Fibroblast of lung (primary cell): ENCODE results near the gene VWDE. TPM values are rescaled to one million over a fixed set of nuclear protein-coding genes. Genes with fewer than 3 reads are reported as not detected.

Experiments used
- DNase-seq, 2 donors: peaks; one replicate each; pipeline versions ENCODE4 v3.0.0 to v3.0.0-alpha.2; 2010; ENCODE audit warnings: low read depth in 2 of 2
- H2AFZ ChIP-seq: 2 replicates; pipeline ENCODE4 v1.5.1; 2012; ENCODE audit warnings: low read length, control low read depth, inconsistent platforms
- H3K27ac ChIP-seq: 2 replicates; pipeline ENCODE4 v1.5.1; 2011; ENCODE audit warnings: low read length, control low read depth; ENCODE audit not compliant: insufficient read depth
- H3K27me3 ChIP-seq: 2 replicates; pipeline ENCODE4 v1.5.1; 2011; ENCODE audit warnings: mild to moderate bottlenecking, low read length; ENCODE audit not compliant: control insufficient read depth, insufficient read depth
- H3K36me3 ChIP-seq: 2 replicates; pipeline ENCODE4 v1.5.1; 2011; ENCODE audit warnings: low read length; ENCODE audit not compliant: control insufficient read depth, insufficient read depth
- H3K4me1 ChIP-seq: 2 replicates; pipeline ENCODE4 v1.5.1; 2011; ENCODE audit warnings: low read length; ENCODE audit not compliant: control insufficient read depth, insufficient read depth; ENCODE audit errors: extremely low read depth
- H3K4me2 ChIP-seq: 2 replicates; pipeline ENCODE4 v1.5.1; 2011; ENCODE audit warnings: low read length, control low read depth; ENCODE audit not compliant: insufficient read depth; ENCODE audit errors: extremely low read depth
- H3K4me3 ChIP-seq, 4 experiments: fragments of 200-600 bp in 1 of 4; sonication (generic) in 1 of 4; replicated peaks in 1 of 4; 2 replicates each; pipeline ENCODE4 v1.5.1; 2011 to 2016; ENCODE audit warnings: low read length in 4 of 4, low read depth in 3 of 4, mild to moderate bottlenecking in 3 of 4, control low read depth in 2 of 4, inconsistent platforms in 1 of 4, mixed read lengths in 1 of 4; ENCODE audit not compliant: insufficient read depth in 1 of 4; ENCODE audit errors: control extremely low read depth in 1 of 4
- H3K79me2 ChIP-seq: 2 replicates; pipeline ENCODE4 v1.5.1; 2012; ENCODE audit warnings: mild to moderate bottlenecking, low read length, inconsistent platforms; ENCODE audit not compliant: control insufficient read depth, insufficient read depth
- H3K9ac ChIP-seq: 2 replicates; pipeline ENCODE4 v1.5.1; 2011; ENCODE audit warnings: mild to moderate bottlenecking, low read length, control low read depth; ENCODE audit not compliant: insufficient read depth
- H3K9me3 ChIP-seq: 2 replicates; pipeline ENCODE4 v1.5.1; 2012; ENCODE audit warnings: low read depth, low read length; ENCODE audit not compliant: control insufficient read depth, insufficient read depth
- H4K20me1 ChIP-seq: 2 replicates; pipeline ENCODE4 v1.5.1; 2011; ENCODE audit warnings: low read length; ENCODE audit not compliant: control insufficient read depth, insufficient read depth; ENCODE audit errors: extremely low read depth
- CTCF ChIP-seq, 2 donors: IDR thresholded peaks in 1 of 2; conservative IDR thresholded peaks in 1 of 2; 1 replicate in 1 of 2; 2 replicates in 1 of 2; pipeline ENCODE4 v1.5.1; 2011 to 2012; ENCODE audit warnings: low read length in 2 of 2, control low read depth in 1 of 2, inconsistent platforms in 1 of 2, low read depth in 1 of 2, mild to moderate bottlenecking in 1 of 2
- EZH2 ChIP-seq: IDR thresholded peaks from 2 replicates; pipeline ENCODE4 v1.5.1; 2012; ENCODE audit warnings: low read length, control low read depth, mild to moderate bottlenecking; ENCODE audit errors: missing control alignments
- polyA plus RNA-seq, 2 donors: library from polyadenylated mRNA; depleted of rRNA in 1 of 2; stranded (reverse) in 1 of 2; unstranded in 1 of 2; fragments of >200 nt; gene quantifications; 2 replicates each; pipeline ENCODE4 v1.2.1, GENCODE V29; 2011 to 2012; ENCODE audit warnings: missing spikeins in 1 of 2
- total RNA-seq: library from RNA; depleted of rRNA; stranded (reverse); fragments of >200 nt; gene quantifications from 2 replicates; pipeline ENCODE4 v1.2.1, GENCODE V29; 2014

The VWDE gene
- total and polyA plus RNA-seq, 2 donors (not counting 1 experiment from before 2014, with no cell fraction given), result 0.09 to 0.17 TPM

- H3K4me1 ChIP-seq, result peaks cover 2% of the 10 kb centered on the region
- no peak overlapping the region for H3K4me2 ChIP-seq
- no peak overlapping the region for H2AFZ ChIP-seq
- DNase-seq, result no peak
- no peak for TF ChIP-seq CTCF (conservative IDR thresholded peaks at IDR 0.05 in 1 of 2, IDR thresholded peaks at IDR 0.05 in 1 of 2; ENCODE audit: low read depth in 1 of 2, low read length in 2 of 2)
- no peak for TF ChIP-seq EZH2
- H3K9ac ChIP-seq, result no peak overlapping the region
- no peaks in the 10 kb centered on the region for H3K9me3 ChIP-seq
- no peaks in the 10 kb centered on the region for H4K20me1 ChIP-seq
- no peaks in the 10 kb centered on the region for H3K79me2 ChIP-seq
- H3K36me3 ChIP-seq, result no peaks in the 10 kb centered on the region
- no peak overlapping the region for H3K27ac ChIP-seq
- no peak overlapping the region for H3K4me3 ChIP-seq
- no peaks in the 10 kb centered on the region for H3K27me3 ChIP-seq
Measured at GRCh38 chr7:12425311-12425710, 21.6 kb upstream of the VWDE start.

- no peak overlapping the region for H2AFZ ChIP-seq
- no peaks in the 10 kb centered on the region for H4K20me1 ChIP-seq
- TF ChIP-seq CTCF (conservative IDR thresholded peaks at IDR 0.05 in 1 of 2, IDR thresholded peaks at IDR 0.05 in 1 of 2; ENCODE audit: low read depth in 1 of 2, low read length in 2 of 2), result no peak
- no peak for TF ChIP-seq EZH2
- H3K9ac ChIP-seq, result no peak overlapping the region
- H3K27me3 ChIP-seq, result no peaks in the 10 kb centered on the region
- no peak overlapping the region for H3K27ac ChIP-seq
- H3K79me2 ChIP-seq, result no peaks in the 10 kb centered on the region
- peaks cover 2% of the 10 kb centered on the region for H3K4me1 ChIP-seq
- no peak overlapping the region for H3K4me3 ChIP-seq
- no peaks in the 10 kb centered on the region for H3K9me3 ChIP-seq
- DNase-seq, result peak in 1 of 2 donors; percentile 38
- H3K36me3 ChIP-seq, result no peaks in the 10 kb centered on the region
- H3K4me2 ChIP-seq, result no peak overlapping the region
Measured at GRCh38 chr7:12423997-12424745, 20.5 kb upstream of the VWDE start.

- no peak for TF ChIP-seq CTCF (conservative IDR thresholded peaks at IDR 0.05 in 1 of 2, IDR thresholded peaks at IDR 0.05 in 1 of 2; ENCODE audit: low read depth in 1 of 2, low read length in 2 of 2)
- no peak for TF ChIP-seq EZH2
- peak; percentile 76 to 77 for DNase-seq
- no peaks in the 10 kb centered on the region for H4K20me1 ChIP-seq
- no peaks in the 10 kb centered on the region for H3K27me3 ChIP-seq
- H3K4me2 ChIP-seq, result peak overlapping the region; percentile 13
- H3K4me3 ChIP-seq, result no peak overlapping the region
- no peaks in the 10 kb centered on the region for H3K36me3 ChIP-seq
- no peaks in the 10 kb centered on the region for H3K79me2 ChIP-seq
- H3K4me1 ChIP-seq, result peaks cover 2% of the 10 kb centered on the region
- H3K27ac ChIP-seq, result no peak overlapping the region
- no peaks in the 10 kb centered on the region for H3K9me3 ChIP-seq
- H2AFZ ChIP-seq, result no peak overlapping the region
- H3K9ac ChIP-seq, result no peak overlapping the region
Measured at GRCh38 chr7:12423355-12423996, 19.8 kb upstream of the VWDE start.
